Measurements from ENCODE around the gene TUBGCP2. TPM values are rescaled to one million over a fixed set of nuclear protein-coding genes. Genes with fewer than 3 reads are reported as not detected.

TUBGCP2 gene
- total RNA-seq, 1 experiment from 2014 or later = 23.3 TPM

- no peaks in the 10 kb centered on the region for H3K9me3 ChIP-seq (replicated peaks)
- no peaks in the 10 kb centered on the region for H3K36me3 ChIP-seq
- no peak overlapping the region for H3K4me3 ChIP-seq
- peaks cover 13% of the 10 kb centered on the region for H3K4me1 ChIP-seq
- no peaks in the 10 kb centered on the region for H3K27me3 ChIP-seq
- no peak for DNase-seq
- no peak overlapping the region for H3K27ac ChIP-seq
These were observed 55.2 kb downstream of the TUBGCP2 start for GRCh38 chr10:133253361-133253955.

GRCh38 chr10:133252223-133252552 is 56.5 kb downstream of the TUBGCP2 start:
- Histone ChIP-seq H3K27me3 (no peaks in the 10 kb centered on the region), H3K4me1 (peaks cover 8% of the 10 kb centered on the region; the same call in 1 of the 2 replicates), H3K36me3 (no peaks in the 10 kb centered on the region), H3K4me3 (no peak overlapping the region), H3K27ac (no peak overlapping the region), H3K9me3 (replicated peaks) (no peaks in the 10 kb centered on the region)
- DNase-seq = no peak

- H3K4me3 ChIP-seq = peak overlapping the region; percentile 16; the same call in 1 of the 2 replicates
- peaks cover 8% of the 10 kb centered on the region; the same call in 1 of the 2 replicates for H3K4me1 ChIP-seq
- H3K27me3 ChIP-seq = no peaks in the 10 kb centered on the region
- H3K36me3 ChIP-seq = no peaks in the 10 kb centered on the region
- no peak overlapping the region for H3K27ac ChIP-seq
- peak; percentile 49 for DNase-seq
- no peaks in the 10 kb centered on the region for H3K9me3 ChIP-seq (replicated peaks)
These were observed 57.1 kb downstream of the TUBGCP2 start for GRCh38 chr10:133251388-133252222.

GRCh38 chr10:133249975-133250754 is 58.5 kb downstream of the TUBGCP2 start:
- Histone ChIP-seq H3K36me3 (no peaks in the 10 kb centered on the region), H3K9me3 (replicated peaks) (no peaks in the 10 kb centered on the region), H3K4me1 (peaks cover 8% of the 10 kb centered on the region; the same call in 1 of the 2 replicates), H3K4me3 (no peak overlapping the region), H3K27me3 (no peaks in the 10 kb centered on the region), H3K27ac (no peak overlapping the region)
- DNase-seq = no peak

GRCh38 chr10:133249094-133249780 is 59.4 kb downstream of the TUBGCP2 start:
- Histone ChIP-seq H3K4me1 (peaks cover 8% of the 10 kb centered on the region; the same call in 1 of the 2 replicates), H3K27me3 (no peaks in the 10 kb centered on the region), H3K27ac (no peak overlapping the region), H3K4me3 (no peak overlapping the region), H3K9me3 (replicated peaks) (no peaks in the 10 kb centered on the region), H3K36me3 (no peaks in the 10 kb centered on the region)
- DNase-seq = no peak

GRCh38 chr10:133248334-133248715 is 60.3 kb downstream of the TUBGCP2 start:
- no peak overlapping the region for H3K4me3 ChIP-seq
- H3K27me3 ChIP-seq = no peaks in the 10 kb centered on the region
- no peak overlapping the region for H3K27ac ChIP-seq
- H3K36me3 ChIP-seq = no peaks in the 10 kb centered on the region
- peaks cover 8% of the 10 kb centered on the region; the same call in 1 of the 2 replicates for H3K4me1 ChIP-seq
- no peaks in the 10 kb centered on the region for H3K9me3 ChIP-seq (replicated peaks)
- peak; percentile 35 to 36 for DNase-seq

GRCh38 chr10:133247681-133248333 is 60.9 kb downstream of the TUBGCP2 start:
- no peak overlapping the region for H3K4me3 ChIP-seq
- no peaks in the 10 kb centered on the region for H3K27me3 ChIP-seq
- H3K4me1 ChIP-seq = peaks cover 8% of the 10 kb centered on the region; the same call in 1 of the 2 replicates
- no peak for DNase-seq
- H3K9me3 ChIP-seq (replicated peaks) = no peaks in the 10 kb centered on the region
- no peaks in the 10 kb centered on the region for H3K36me3 ChIP-seq
- no peak overlapping the region for H3K27ac ChIP-seq

GRCh38 chr10:133246236-133246626 is 62.4 kb downstream of the TUBGCP2 start:
- H3K27me3 ChIP-seq = no peaks in the 10 kb centered on the region
- DNase-seq = no peak
- H3K36me3 ChIP-seq = no peaks in the 10 kb centered on the region
- no peak overlapping the region for H3K4me3 ChIP-seq
- no peak overlapping the region for H3K27ac ChIP-seq
- no peaks in the 10 kb centered on the region for H3K9me3 ChIP-seq (replicated peaks)
- peaks cover 8% of the 10 kb centered on the region; the same call in 1 of the 2 replicates for H3K4me1 ChIP-seq

- Histone ChIP-seq H3K27me3 (no peaks in the 10 kb centered on the region), H3K27ac (no peak overlapping the region), H3K36me3 (no peaks in the 10 kb centered on the region), H3K9me3 (replicated peaks) (no peaks in the 10 kb centered on the region), H3K4me1 (peaks cover 8% of the 10 kb centered on the region; the same call in 1 of the 2 replicates), H3K4me3 (no peak overlapping the region)
- peak; percentile 35 to 50 for DNase-seq
These were observed 63.0 kb downstream of the TUBGCP2 start for GRCh38 chr10:133245439-133246235.

- Histone ChIP-seq H3K27me3 (no peaks in the 10 kb centered on the region), H3K27ac (no peak overlapping the region), H3K9me3 (replicated peaks) (no peaks in the 10 kb centered on the region), H3K4me1 (peaks cover 5% of the 10 kb centered on the region; the same call in 1 of the 2 replicates), H3K4me3 (no peak overlapping the region), H3K36me3 (no peaks in the 10 kb centered on the region)
- DNase-seq = no peak
These were observed 65.1 kb downstream of the TUBGCP2 start for GRCh38 chr10:133243593-133243992.

- H3K27ac ChIP-seq = no peak overlapping the region
- H3K36me3 ChIP-seq = no peaks in the 10 kb centered on the region
- no peaks in the 10 kb centered on the region for H3K4me1 ChIP-seq
- no peak for DNase-seq
- H3K4me3 ChIP-seq = no peak overlapping the region
- H3K27me3 ChIP-seq = no peaks in the 10 kb centered on the region
- no peaks in the 10 kb centered on the region for H3K9me3 ChIP-seq (replicated peaks)
These were observed 65.9 kb downstream of the TUBGCP2 start for GRCh38 chr10:133242611-133243356.

- no peak for DNase-seq
- Histone ChIP-seq H3K4me3 (no peak overlapping the region), H3K36me3 (no peaks in the 10 kb centered on the region), H3K9me3 (replicated peaks) (no peaks in the 10 kb centered on the region), H3K27me3 (no peaks in the 10 kb centered on the region), H3K4me1 (no peaks in the 10 kb centered on the region), H3K27ac (no peak overlapping the region)
These were observed 67.0 kb downstream of the TUBGCP2 start for GRCh38 chr10:133241501-133242205.
